Activated CD4-positive, CD25-positive, alpha-beta regulatory T cell treated with anti-CD3 and anti-CD28 coated beads, Interleukin-2, amount 50 U/mL, for 72 hours (primary cell): ENCODE results near the gene PGC.

ENCODE experiments used
- DNase-seq: peaks from one replicate; pipeline ENCODE4 v3.0.0; 2021

Gene PGC

GRCh38 chr6:41743406-41744235, 3.6 kb downstream of the PGC start:
- DNase-seq: no peak

- DNase-seq: no peak
These were observed 5.3 kb downstream of the PGC start for GRCh38 chr6:41741625-41742490.

GRCh38 chr6:41740366-41741162, 6.6 kb downstream of the PGC start:
- DNase-seq: no peak

- no peak for DNase-seq
These were observed 8.2 kb downstream of the PGC start for GRCh38 chr6:41739041-41739440.

GRCh38 chr6:41737591-41738130, 9.5 kb downstream of the PGC start:
- DNase-seq: no peak

GRCh38 chr6:41736800-41737555, 10.2 kb downstream of the PGC start:
- DNase-seq: no peak

GRCh38 chr6:41736186-41736733, 10.9 kb downstream of the PGC start:
- no peak for DNase-seq

- DNase-seq: peak; percentile 96
These were observed 11.6 kb downstream of the PGC start, which contains the start of gene TFEB for GRCh38 chr6:41735427-41736185. TSS of gene TFEB (minus strand) at chr6:41735608. CDS start at chr6:41691213, 44,395 bp downstream.

- DNase-seq: peak; percentile 66
These were observed 12.4 kb downstream of the PGC start for GRCh38 chr6:41734666-41735426.

- peak; percentile 68 for DNase-seq
These were observed 13.2 kb downstream of the PGC start for GRCh38 chr6:41733707-41734665.

- no peak for DNase-seq
These were observed 13.9 kb downstream of the PGC start for GRCh38 chr6:41733360-41733706.

- peak; percentile 50 for DNase-seq
These were observed 14.4 kb downstream of the PGC start for GRCh38 chr6:41732591-41733359.

- no peak for DNase-seq
These were observed 15.0 kb downstream of the PGC start for GRCh38 chr6:41732149-41732548.

- no peak for DNase-seq
These were observed 15.6 kb downstream of the PGC start for GRCh38 chr6:41731561-41732086.

GRCh38 chr6:41730531-41731436, 16.4 kb downstream of the PGC start:
- no peak for DNase-seq

- no peak for DNase-seq
These were observed 17.6 kb downstream of the PGC start for GRCh38 chr6:41729624-41730023.

- DNase-seq: no peak
These were observed 18.2 kb downstream of the PGC start for GRCh38 chr6:41728954-41729353.
